H1 (cell line): Measurements from ENCODE around the gene WDR5. TPM values are rescaled to one million over a fixed set of nuclear protein-coding genes. Genes with fewer than 3 reads are reported as not detected.

Experiments
- CTCF ChIA-PET: fragments of 300-600 bp; sonication (Branson Sonifier 250); formaldehyde crosslinking; loops from one replicate; lab custom pipeline; 2021; ENCODE audit not compliant: partially characterized antibody; lab: Charles Lee
- POLR2A ChIA-PET: fragments of 300-600 bp; sonication (Branson Sonifier 250); formaldehyde crosslinking; loops from one replicate; lab custom pipeline; 2021; ENCODE audit warnings: inconsistent platforms; ENCODE audit not compliant: partially characterized antibody; lab: Charles Lee
- DNase-seq, 2 experiments: peaks; one replicate each; pipeline versions ENCODE4 v3.0.0 to v3.0.0-alpha.2; 2010 to 2022; ENCODE audit warnings: low spot score in 2 of 2, low read depth in 1 of 2, mixed read lengths in 1 of 2
- FAIRE-seq: peaks from 2 replicates; lab custom pipeline; 2011; peaks lifted over from hg19 to GRCh38; lab: Jason Lieb, UNC
- H2AFZ ChIP-seq: 2 replicates; pipeline ENCODE4 v1.8.1; 2012; ENCODE audit warnings: low read length, inconsistent platforms
- H2AK5ac ChIP-seq: 2 replicates; pipeline ENCODE4 v1.6.1; 2013; ENCODE audit warnings: low read depth, low read length
- H2BK120ac ChIP-seq: replicated peaks from 2 replicates; pipeline ENCODE3; 2013; ENCODE audit warnings: low read depth, low read length, inconsistent platforms
- H2BK12ac ChIP-seq: 2 replicates; pipeline ENCODE4 v1.6.1; 2013; ENCODE audit warnings: low read depth, low read length
- H2BK15ac ChIP-seq: 2 replicates; pipeline ENCODE4 v1.6.1; 2013; ENCODE audit warnings: low read length
- H2BK20ac ChIP-seq: 2 replicates; pipeline ENCODE4 v1.6.1; 2013; ENCODE audit warnings: low read length
- H2BK5ac ChIP-seq: 2 replicates; pipeline ENCODE4 v1.6.1; 2013; ENCODE audit warnings: low read depth, low read length
- H3K14ac ChIP-seq: 2 replicates; pipeline ENCODE4 v1.6.1; 2013; ENCODE audit warnings: inconsistent platforms; ENCODE audit not compliant: insufficient read length
- H3K18ac ChIP-seq: 2 replicates; pipeline ENCODE4 v1.6.1; 2013; ENCODE audit warnings: low read length; ENCODE audit errors: extremely low read depth
- H3K23ac ChIP-seq: 2 replicates; pipeline ENCODE4 v1.6.1; 2013; ENCODE audit warnings: inconsistent platforms; ENCODE audit not compliant: insufficient read length
- H3K23me2 ChIP-seq: 2 replicates; pipeline ENCODE4 v1.6.1; 2013; ENCODE audit warnings: low read depth, low read length
- H3K27ac ChIP-seq: 2 replicates; pipeline ENCODE4 v1.6.1; 2011; ENCODE audit warnings: low read depth, low read length, inconsistent platforms
- H3K27me3 ChIP-seq, 4 experiments: replicated peaks in 1 of 4; 1 replicate in 1 of 4; 2 replicates in 3 of 4; pipeline versions ENCODE4 v1.6.1 to v1.8.1; 2011 to 2013; ENCODE audit warnings: low read length in 3 of 4, mild to moderate bottlenecking in 3 of 4, inconsistent platforms in 2 of 4, mixed read lengths in 2 of 4, moderate library complexity in 1 of 4; ENCODE audit not compliant: control insufficient read depth in 3 of 4, insufficient read depth in 3 of 4; ENCODE audit errors: extremely low read depth in 1 of 4
- H3K36me3 ChIP-seq, 4 experiments: 2 replicates each; pipeline versions ENCODE4 v1.6.1 to v1.8.1; 2011 to 2013; ENCODE audit warnings: mild to moderate bottlenecking in 4 of 4, low read length in 3 of 4, moderate library complexity in 2 of 4, control low read depth in 1 of 4, inconsistent platforms in 1 of 4; ENCODE audit not compliant: insufficient read depth in 4 of 4, control insufficient read depth in 2 of 4
- H3K4ac ChIP-seq: replicated peaks from 2 replicates; pipeline ENCODE3; 2013; ENCODE audit warnings: low read length, low read depth, mixed read lengths, inconsistent platforms; ENCODE audit not compliant: insufficient read length
- H3K4me1 ChIP-seq, 4 experiments: replicated peaks in 1 of 4; 1 replicate in 1 of 4; 2 replicates in 3 of 4; pipeline versions ENCODE4 v1.6.1 to v1.8.1; 2011 to 2013; ENCODE audit warnings: low read length in 3 of 4, inconsistent platforms in 2 of 4, mixed read lengths in 1 of 4; ENCODE audit not compliant: insufficient read depth in 4 of 4, control insufficient read depth in 3 of 4
- H3K4me2 ChIP-seq, 2 experiments: 2 replicates each; pipeline versions ENCODE4 v1.6.1 to v1.8.1; 2011 to 2013; ENCODE audit warnings: low read depth in 2 of 2, low read length in 2 of 2, control low read depth in 1 of 2, inconsistent platforms in 1 of 2, mild to moderate bottlenecking in 1 of 2; ENCODE audit not compliant: insufficient read depth in 1 of 2
- H3K4me3 ChIP-seq, 4 experiments: fragments of 200-600, 300-600 bp in 1 of 4; sonication (generic), shearing (Covaris generic), sonication (Bioruptor Twin) in 1 of 4; 2 replicates each; pipeline versions ENCODE4 v1.5.1 to v1.8.1; 2011 to 2016; ENCODE audit warnings: low read length in 4 of 4, low read depth in 3 of 4, control low read depth in 2 of 4, inconsistent platforms in 2 of 4, mild to moderate bottlenecking in 2 of 4, mixed read lengths in 1 of 4, moderate library complexity in 1 of 4; ENCODE audit not compliant: insufficient read depth in 2 of 4; ENCODE audit errors: extremely low read depth in 1 of 4
- H3K56ac ChIP-seq: replicated peaks from 2 replicates; pipeline ENCODE3; 2013; ENCODE audit warnings: low read depth, mild to moderate bottlenecking, mixed read lengths, low read length, inconsistent platforms; ENCODE audit not compliant: insufficient read length
- H3K79me1 ChIP-seq: 2 replicates; pipeline ENCODE4 v1.6.1; 2013; ENCODE audit warnings: low read depth, low read length, control low read depth
- H3K79me2 ChIP-seq, 2 experiments: 2 replicates each; pipeline versions ENCODE4 v1.6.1 to v1.8.1; 2012 to 2013; ENCODE audit warnings: low read length in 2 of 2, mild to moderate bottlenecking in 2 of 2, inconsistent platforms in 1 of 2; ENCODE audit not compliant: insufficient read depth in 2 of 2, control insufficient read depth in 1 of 2
- H3K9ac ChIP-seq, 4 experiments: replicated peaks in 1 of 4; 1 replicate in 1 of 4; 2 replicates in 3 of 4; pipeline versions ENCODE4 v1.6.1 to v1.8.1; 2011 to 2013; ENCODE audit warnings: low read depth in 3 of 4, low read length in 3 of 4, control low read depth in 2 of 4, mild to moderate bottlenecking in 2 of 4, moderate library complexity in 2 of 4, inconsistent platforms in 1 of 4; ENCODE audit errors: extremely low read depth in 1 of 4
- H3K9me3 ChIP-seq, 2 experiments: 2 replicates each; pipeline versions ENCODE4 v1.6.1 to v1.8.1; 2012 to 2013; ENCODE audit warnings: mild to moderate bottlenecking in 2 of 2, moderate library complexity in 2 of 2, control low read depth in 1 of 2, inconsistent platforms in 1 of 2, low read depth in 1 of 2, low read length in 1 of 2, mixed read lengths in 1 of 2; ENCODE audit not compliant: insufficient read depth in 2 of 2
- H4K20me1 ChIP-seq, 2 experiments: replicated peaks in 1 of 2; 2 replicates each; pipeline versions ENCODE3 to v1.8.1; 2011 to 2013; ENCODE audit warnings: inconsistent platforms in 2 of 2, low read length in 2 of 2, mild to moderate bottlenecking in 1 of 2; ENCODE audit not compliant: insufficient read depth in 2 of 2, control insufficient read depth in 1 of 2
- H4K5ac ChIP-seq: 2 replicates; pipeline ENCODE4 v1.6.1; 2013; ENCODE audit warnings: low read length, low read depth, mixed read lengths, inconsistent platforms; ENCODE audit not compliant: insufficient read length
- H4K8ac ChIP-seq: 2 replicates; pipeline ENCODE4 v1.8.0; 2013; ENCODE audit warnings: mild to moderate bottlenecking, moderate library complexity, low read length, inconsistent platforms; ENCODE audit not compliant: insufficient read depth; ENCODE audit errors: extremely low read depth
- H4K91ac ChIP-seq: replicated peaks from 2 replicates; pipeline ENCODE3; 2013; ENCODE audit warnings: low read length, mixed read lengths, inconsistent platforms; ENCODE audit not compliant: insufficient read length
- CEBPB ChIP-seq: IDR thresholded peaks from 2 replicates; pipeline ENCODE4 v1.6.1; 2012; ENCODE audit warnings: low read depth, low read length
- CTBP2 ChIP-seq: IDR thresholded peaks from 2 replicates; pipeline ENCODE4 v1.7.0; 2011; ENCODE audit warnings: borderline replicate concordance, mild to moderate bottlenecking, moderate library complexity, mixed read lengths, low read length; ENCODE audit not compliant: insufficient read depth, insufficient read length
- KDM5A ChIP-seq: fragments of 200-600 bp; IDR thresholded peaks from 2 replicates; pipeline ENCODE4 v1.7.1; 2012; ENCODE audit warnings: mild to moderate bottlenecking, low read length, inconsistent platforms, mixed read lengths
- NRF1 ChIP-seq: IDR thresholded peaks from 2 replicates; pipeline ENCODE4 v1.6.1; 2011; ENCODE audit warnings: mild to moderate bottlenecking, low read depth, low read length, improper control_type of control experiment
- RBBP5 ChIP-seq: IDR thresholded peaks from 2 replicates; pipeline ENCODE4 v1.7.1; 2012; ENCODE audit warnings: low read depth, mild to moderate bottlenecking, inconsistent platforms, low read length, moderate library complexity, borderline replicate concordance
- RFX5 ChIP-seq: IDR thresholded peaks from 2 replicates; pipeline ENCODE4 v1.6.1; 2011; ENCODE audit warnings: low read depth, low read length, improper control_type of control experiment, borderline replicate concordance
- SP1 ChIP-seq: IDR thresholded peaks from 2 replicates; pipeline ENCODE4 v1.6.1; 2011; ENCODE audit warnings: low read depth, low read length
- SP2 ChIP-seq: IDR thresholded peaks from 2 replicates; pipeline ENCODE4 v1.6.1; 2012; ENCODE audit warnings: mild to moderate bottlenecking, low read length, inconsistent platforms
- SRF ChIP-seq: IDR thresholded peaks from 2 replicates; pipeline ENCODE4 v1.6.1; 2011; ENCODE audit warnings: mild to moderate bottlenecking, low read depth, low read length, moderate library complexity
- WGBS, 2 experiments: shearing (Covaris generic) in 1 of 2; methylation state at CpG; one replicate each; pipeline versions ENCODE4 v1.1.6 to v1.1.7; 2013 to 2015; ENCODE audit warnings: low lambda C conversion rate in 2 of 2, mixed read lengths in 2 of 2, inconsistent platforms in 1 of 2, low coverage in 1 of 2, missing lambda C conversion rate in 1 of 2; ENCODE audit not compliant: insufficient replicate concordance in 2 of 2, insufficient coverage in 1 of 2, insufficient read length in 1 of 2; ENCODE audit errors: extremely low coverage in 1 of 2, missing lambda C conversion rate in 1 of 2; 5-methylcytosine and 5-hydroxymethylcytosine counted together
- polyA plus RNA-seq, 7 experiments: library from polyadenylated mRNA; depleted of rRNA in 3 of 7; stranded (reverse) in 5 of 7; unstranded in 2 of 7; fragments of >200 nt in 5 of 7; fragments of 200-250 nt in 2 of 7; gene quantifications; 1 replicate in 5 of 7; 2 replicates in 1 of 7; 4 replicates in 1 of 7; pipeline versions ENCODE4 v1.2.1 to v1.2.3, GENCODE V29; 2011 to 2013; ENCODE audit warnings: missing spikeins in 2 of 7, mixed read lengths in 2 of 7
- total RNA-seq: library from RNA; stranded (reverse); fragmentation: NEBNext Ultra II Directional; extraction: Animal tissue kit (Norgen Biotek cat#: 25700); gene quantifications from 2 replicates; pipeline ENCODE4 v1.2.1, GENCODE V29; 2021

WDR5 gene
- total and polyA plus RNA-seq, 2 of the 8 experiments (the other 6 are each of a cell fraction or from before 2014, with no cell fraction given): 38.4 to 68.1 TPM

DNA sequence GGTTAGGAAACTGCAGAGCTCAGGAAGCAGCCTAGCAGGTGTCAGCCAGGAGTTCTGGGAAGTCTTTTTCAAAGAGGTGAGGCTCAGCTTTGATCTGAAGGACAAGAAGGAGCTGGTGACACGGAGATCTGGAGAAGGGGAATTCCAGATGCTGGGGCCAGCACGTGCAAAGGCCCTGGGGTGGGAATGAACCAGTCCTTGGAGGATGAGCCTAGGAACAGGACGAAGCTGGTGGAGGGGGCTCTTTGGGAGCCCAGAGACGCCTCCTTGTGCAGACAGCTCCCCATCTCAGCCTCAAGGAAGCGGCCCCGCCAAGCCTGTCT lies 43.7 kb downstream of the WDR5 start:
- Histone ChIP-seq H4K5ac (no peak overlapping the region), H3K9ac (no peak overlapping the region), H4K91ac (no peak overlapping the region), H3K27ac (no peak overlapping the region), H4K20me1 (peaks cover 0 to 7% of the 10 kb centered on the region in 2 experiments), H2BK12ac (no peak overlapping the region), H3K18ac (no peak overlapping the region), H2BK20ac (no peak overlapping the region), H3K23me2 (peaks cover 7% of the 10 kb centered on the region; the same call in 1 of the 2 replicates), H2BK120ac (no peak overlapping the region), H2BK15ac (no peak overlapping the region), H3K4ac (no peak overlapping the region), H3K79me2 (no peaks in the 10 kb centered on the region), H3K4me2 (no peak overlapping the region), H3K56ac (no peak overlapping the region), H3K4me1 (peaks cover 0 to 19% (median 12%) of the 10 kb centered on the region in 4 experiments; a peak in 6 of 7 replicates), H3K23ac (no peak overlapping the region), H2AFZ (no peak overlapping the region), H3K79me1 (0 out of 2 replicates have a peak, but pooled peaks cover 2% of the 10 kb centered on the region), H4K8ac (no peak overlapping the region), H3K36me3 (no peaks in the 10 kb centered on the region; a peak in 2 of 8 replicates), H3K9me3 (no peaks in the 10 kb centered on the region), H2AK5ac (no peak overlapping the region), H3K27me3 (no peaks in the 10 kb centered on the region), H3K14ac (no peak overlapping the region), H2BK5ac (no peak overlapping the region), H3K4me3 (no peak overlapping the region)
- WGBS, 2 experiments: 82% methylated on average over 6 of the region's 6 CpGs; no CpG with 5 or more reads in 1 of the 2 experiments
- ChIA-PET POLR2A (no interaction called here), CTCF (interaction anchor here (1.0 to 2.5 kb wide), 4 partner anchors 9 to 270 kb away, joined by 3 to 14 read pairs (median 4); no protein-coding TSS in a partner anchor)
- DNase-seq (no peak), FAIRE-seq (no peak)
- TF ChIP-seq CTBP2 (no peak), KDM5A (no peak), NRF1 (no peak), CEBPB (no peak), SP1 (no peak), SRF (no peak), SP2 (no peak), RBBP5 (no peak), RFX5 (no peak)
